ENCODE results near the gene A1BG.
A peak's percentile ranks its signal among the peaks of the same experiment; 100 is the strongest.
"Not testable (repeated sequence)": the region's sequence is repeated elsewhere in the genome, so short reads cannot be mapped to it uniquely, and the experiment has no call there.

The A1BG gene

GRCh38 chr19:58356766-58357480 is 3.6 kb upstream of the A1BG start:
- DNase-seq, result no peak

GRCh38 chr19:58355908-58356765 is 2.8 kb upstream of the A1BG start:
- DNase-seq, result no peak

- DNase-seq, result no peak
These were observed 2.0 kb upstream of the A1BG start for GRCh38 chr19:58355215-58355796.

- DNase-seq, result no peak
These were observed 1.3 kb upstream of the A1BG start for GRCh38 chr19:58354478-58355030.

GRCh38 chr19:58353717-58354477 is 605 bp upstream of the A1BG start:
- no peak for DNase-seq

- DNase-seq, result no peak
These were observed 1.1 kb downstream of the A1BG start for GRCh38 chr19:58351990-58352755.

GRCh38 chr19:58351558-58351878 is 1.8 kb downstream of the A1BG start:
- no peak for DNase-seq

GRCh38 chr19:58350871-58351557 is 2.3 kb downstream of the A1BG start:
- DNase-seq, result no peak

- DNase-seq, result no peak
These were observed 3.1 kb downstream of the A1BG start for GRCh38 chr19:58350001-58350861.

GRCh38 chr19:58349590-58349989 is 3.7 kb downstream of the A1BG start:
- DNase-seq, result no peak

- DNase-seq, result not testable (repeated sequence)
These were observed 5.2 kb downstream of the A1BG start for GRCh38 chr19:58348080-58348479.

GRCh38 chr19:58346961-58347929 is 6.0 kb downstream of the A1BG start:
- peak; percentile 69 for DNase-seq

GRCh38 chr19:58345558-58345957 is 7.7 kb downstream of the A1BG start:
- no peak for DNase-seq

- DNase-seq, result no peak
These were observed 14.3 kb downstream of the A1BG start for GRCh38 chr19:58338825-58339558.

GRCh38 chr19:58338336-58338735 is 15.0 kb downstream of the A1BG start:
- DNase-seq, result no peak

- DNase-seq, result no peak
These were observed 16.5 kb downstream of the A1BG start for GRCh38 chr19:58336820-58337219.

- DNase-seq, result no peak
These were observed 17.1 kb downstream of the A1BG start for GRCh38 chr19:58336216-58336615.

- DNase-seq, result no peak
These were observed 17.7 kb downstream of the A1BG start for GRCh38 chr19:58335630-58336029.
